Right lung (tissue), 5 donors: Measurements from ENCODE around the gene FAM169A. TPM values are rescaled to one million over a fixed set of nuclear protein-coding genes. Genes with fewer than 3 reads are reported as not detected.
"Not testable (repeated sequence)": the region's sequence is repeated elsewhere in the genome, so short reads cannot be mapped to it uniquely, and the experiment has no call there.

ENCODE experiments used
- DNase-seq, 2 donors: peaks; one replicate each; pipeline ENCODE4 v3.0.0-alpha.2; 2013
- polyA plus RNA-seq, 5 donors: library from polyadenylated mRNA; unstranded; fragments of 120-200 nt; gene quantifications; one replicate each; pipeline versions ENCODE4 v1.2.1 to v1.2.3, GENCODE V29; 2013; ENCODE audit warnings: inconsistent platforms in 1 of 5, low replicate concordance in 1 of 5; ENCODE audit not compliant: insufficient read length in 5 of 5, insufficient read depth in 1 of 5

The FAM169A gene
- polyA plus RNA-seq, 5 donors, result 2.9 to 6.4 (median 5.2) TPM

- no peak for DNase-seq
Observed at GRCh38 chr5:74870299-74871067, 4.3 kb upstream of the FAM169A start.

GRCh38 chr5:74869414-74869813 is 3.2 kb upstream of the FAM169A start:
- DNase-seq, result not testable (repeated sequence)

GRCh38 chr5:74866596-74867162 is 492 bp upstream of the FAM169A start:
- peak in 1 of 2 donors; percentile 13 for DNase-seq

GRCh38 chr5:74865256-74865803 is 857 bp downstream of the FAM169A start:
- peak in 1 of 2 donors; percentile 37 for DNase-seq

GRCh38 chr5:74864823-74865222 is 1.4 kb downstream of the FAM169A start:
- peak in 1 of 2 donors; percentile 8 for DNase-seq

GRCh38 chr5:74863726-74864125 is 2.5 kb downstream of the FAM169A start:
- no peak for DNase-seq

GRCh38 chr5:74862221-74862620 is 4.0 kb downstream of the FAM169A start:
- no peak for DNase-seq

- not testable (repeated sequence) for DNase-seq
Observed at GRCh38 chr5:74856975-74857374, 9.2 kb downstream of the FAM169A start.

GRCh38 chr5:74853256-74853655 is 12.9 kb downstream of the FAM169A start:
- DNase-seq, result no peak

- DNase-seq, result no peak
Observed at GRCh38 chr5:74851684-74852353, 14.4 kb downstream of the FAM169A start.

GRCh38 chr5:74850789-74851425 is 15.3 kb downstream of the FAM169A start:
- no peak for DNase-seq

GRCh38 chr5:74850030-74850429 is 16.2 kb downstream of the FAM169A start:
- no peak for DNase-seq

- no peak for DNase-seq
Observed at GRCh38 chr5:74848553-74849025, 17.6 kb downstream of the FAM169A start.

- DNase-seq, result no peak
Observed at GRCh38 chr5:74839229-74839628, 27.0 kb downstream of the FAM169A start.

- no peak for DNase-seq
Observed at GRCh38 chr5:74838262-74838661, 27.9 kb downstream of the FAM169A start.

GRCh38 chr5:74837115-74837514 is 29.1 kb downstream of the FAM169A start:
- DNase-seq, result no peak

- DNase-seq, result no peak
Observed at GRCh38 chr5:74833537-74834266, 32.5 kb downstream of the FAM169A start.

GRCh38 chr5:74829413-74829812 is 36.8 kb downstream of the FAM169A start:
- no peak for DNase-seq

GRCh38 chr5:74822288-74822687 is 43.9 kb downstream of the FAM169A start:
- no peak for DNase-seq

GRCh38 chr5:74816875-74817274 is 49.3 kb downstream of the FAM169A start:
- DNase-seq, result no peak

GRCh38 chr5:74810915-74811314 is 55.3 kb downstream of the FAM169A start:
- DNase-seq, result no peak
